GM12873 (cell line): Measurements from ENCODE around the gene TRAP1.

Experiments
- CTCF ChIP-seq: IDR thresholded peaks from 2 replicates; pipeline ENCODE4 v1.5.1; 2012; ENCODE audit warnings: low read depth, mild to moderate bottlenecking, moderate library complexity, low read length, control low read depth; ENCODE audit not compliant: insufficient read depth; ENCODE audit errors: missing control alignments

Gene TRAP1

DNA sequence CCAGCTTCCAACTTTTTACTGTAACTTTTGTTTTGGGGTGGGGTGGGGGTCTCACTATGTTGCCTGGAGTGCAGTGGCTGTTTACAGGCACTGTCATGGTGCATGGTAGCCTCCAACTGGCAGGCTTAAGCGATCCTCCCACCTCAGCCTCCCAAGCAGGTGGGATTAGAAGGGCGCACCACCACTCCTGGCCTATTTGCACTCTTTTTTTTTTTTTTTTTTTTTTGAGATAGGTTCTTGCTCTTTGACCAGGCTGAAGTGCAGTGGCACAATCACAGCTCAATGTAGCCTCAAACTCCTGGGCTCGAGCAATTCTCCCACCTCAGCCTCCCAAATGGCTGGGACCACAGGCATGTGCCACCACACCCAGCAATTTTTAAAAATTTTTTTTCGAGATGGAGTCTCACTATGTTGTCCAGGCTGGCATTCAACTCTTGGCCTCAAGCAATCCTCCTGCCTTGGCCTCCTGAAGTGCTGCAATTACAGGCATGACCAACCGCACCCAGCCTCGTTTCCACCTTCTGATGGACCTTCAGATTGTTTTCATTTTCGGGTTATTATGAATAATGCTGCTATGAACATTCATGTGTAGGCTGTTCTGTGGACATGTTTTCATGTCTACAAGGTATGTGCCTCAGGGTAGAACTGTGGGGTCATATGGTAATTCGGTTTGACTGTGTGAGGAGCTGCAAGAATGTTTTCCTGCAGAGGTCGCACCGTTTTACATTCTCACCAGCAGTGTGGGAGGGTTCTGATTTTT lies 10.9 kb downstream of the TRAP1 start:
- TF ChIP-seq CTCF, result no peak

DNA sequence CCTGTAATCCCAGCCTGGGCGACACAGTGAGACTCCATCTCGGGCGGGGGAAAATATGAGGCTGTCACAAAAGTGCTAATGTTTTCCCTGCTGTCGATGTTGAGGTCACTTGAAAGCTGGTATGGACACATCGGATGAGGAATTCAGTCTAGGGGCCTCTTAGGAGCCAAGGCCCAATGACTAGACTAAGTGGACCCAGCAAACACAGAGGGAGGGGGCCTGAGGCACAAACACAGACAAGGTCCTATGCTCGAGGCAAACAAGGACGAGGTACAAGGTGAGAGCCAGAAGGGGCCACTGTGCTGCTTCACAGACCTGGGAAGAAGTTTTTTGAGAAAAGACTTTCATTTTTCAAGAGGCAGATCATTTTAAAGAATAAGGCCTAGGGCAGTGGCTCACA lies 15.2 kb downstream of the TRAP1 start:
- TF ChIP-seq CTCF, result no peak

- TF ChIP-seq CTCF, result no peak
Measured at GRCh38 chr16:3701531-3701930, 15.8 kb downstream of the TRAP1 start.

DNA sequence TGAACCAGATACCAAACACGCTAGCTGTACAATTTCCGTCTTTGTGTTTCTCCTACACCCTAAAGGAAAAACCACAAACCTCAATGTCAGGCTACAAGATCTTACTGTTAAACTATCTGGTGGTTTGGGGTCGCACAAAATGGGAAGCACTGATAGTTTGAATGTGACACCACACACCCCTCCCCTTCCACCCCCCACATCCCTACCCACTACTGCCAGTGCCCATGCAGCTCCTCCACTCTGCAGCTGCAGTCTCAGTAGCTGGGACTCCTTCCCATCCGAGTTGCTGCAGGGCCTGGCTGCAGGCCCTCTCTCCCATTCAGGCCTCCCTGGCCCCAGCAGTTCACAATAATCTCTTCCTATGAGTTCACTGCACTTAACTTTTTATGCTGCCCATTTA lies 18.4 kb downstream of the TRAP1 start:
- TF ChIP-seq CTCF, result no peak

DNA sequence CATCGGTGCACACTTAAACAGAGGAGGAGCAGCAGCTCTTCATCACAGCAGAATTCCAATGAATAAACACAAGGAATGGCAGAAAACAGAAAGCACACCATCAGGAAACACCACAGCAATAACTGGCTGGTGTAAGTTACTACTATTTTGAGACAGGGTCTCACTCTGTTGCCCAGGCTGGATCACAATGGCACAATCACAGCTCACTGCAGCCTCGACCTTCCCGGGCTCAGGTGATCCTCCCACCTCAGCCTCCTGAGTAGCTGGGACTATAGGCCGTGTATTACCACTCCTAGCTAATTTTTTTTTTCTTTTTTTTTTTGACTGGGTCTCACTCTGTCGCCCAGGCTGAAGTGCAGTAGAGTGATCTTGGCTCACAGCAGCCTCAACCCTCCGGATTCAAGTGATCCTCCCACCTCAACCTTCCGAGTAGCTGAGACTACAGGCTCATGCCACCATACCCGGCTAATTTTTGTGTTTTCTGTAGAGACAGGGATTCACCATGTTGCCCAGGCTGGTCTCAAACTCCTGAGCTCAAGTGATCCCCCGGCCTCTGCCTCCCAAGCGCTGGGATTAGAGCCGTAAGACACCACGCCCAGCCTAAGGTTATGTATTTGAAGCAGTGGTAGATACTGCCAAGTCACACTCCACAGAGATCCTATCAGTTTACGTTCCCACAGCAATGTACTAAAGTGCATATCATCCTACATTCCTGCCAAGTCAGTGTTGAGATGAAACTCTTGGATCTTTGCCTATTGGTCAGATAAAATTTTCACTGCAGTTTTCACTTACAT lies 20.7 kb downstream of the TRAP1 start:
- no peak for TF ChIP-seq CTCF

DNA sequence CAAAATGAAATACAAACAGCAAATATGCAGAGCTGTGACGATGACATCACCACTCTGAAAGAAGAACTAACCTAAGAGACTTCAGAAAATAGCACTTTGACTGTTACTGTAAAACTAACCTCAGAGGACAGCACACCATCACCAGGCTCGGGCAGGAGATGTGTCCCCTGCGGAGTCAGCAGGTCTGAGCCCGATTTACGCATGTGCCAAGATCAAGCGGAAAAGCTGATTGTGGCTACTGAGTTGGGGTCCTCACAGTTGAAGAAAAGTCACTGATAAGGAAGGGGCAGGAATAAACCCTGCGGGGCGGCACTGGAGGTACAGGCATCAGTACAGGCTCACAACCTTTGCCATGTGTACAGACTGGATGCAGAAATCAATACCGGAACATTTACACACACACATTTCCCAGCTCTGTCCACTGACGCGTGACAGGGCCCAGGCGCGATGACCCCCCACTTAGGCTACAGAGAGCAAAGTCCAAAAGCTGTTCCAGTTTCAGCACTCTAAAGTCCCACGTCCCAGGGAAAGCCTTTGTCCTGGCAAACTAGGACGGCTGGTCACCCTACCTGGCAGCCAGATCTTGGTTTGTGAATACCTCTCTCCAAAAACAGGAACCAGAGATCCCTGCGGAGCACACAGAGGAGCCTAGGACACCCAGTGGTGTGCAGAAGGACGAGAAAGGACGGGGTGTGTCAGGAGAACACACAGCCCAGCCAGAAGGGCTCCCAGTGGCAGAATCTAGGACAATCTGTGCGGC lies 21.5 kb downstream of the TRAP1 start:
- no peak for TF ChIP-seq CTCF

GRCh38 chr16:3694051-3694450 lies 23.3 kb downstream of the TRAP1 start:
- no peak for TF ChIP-seq CTCF
